Measurements from ENCODE around the gene DNMT1. TPM values are rescaled to one million over a fixed set of nuclear protein-coding genes. Genes with fewer than 3 reads are reported as not detected.

DNMT1 gene
- total RNA-seq, 6 donors from 2014 or later: 54.0 to 166 (median 63.9) TPM

DNA sequence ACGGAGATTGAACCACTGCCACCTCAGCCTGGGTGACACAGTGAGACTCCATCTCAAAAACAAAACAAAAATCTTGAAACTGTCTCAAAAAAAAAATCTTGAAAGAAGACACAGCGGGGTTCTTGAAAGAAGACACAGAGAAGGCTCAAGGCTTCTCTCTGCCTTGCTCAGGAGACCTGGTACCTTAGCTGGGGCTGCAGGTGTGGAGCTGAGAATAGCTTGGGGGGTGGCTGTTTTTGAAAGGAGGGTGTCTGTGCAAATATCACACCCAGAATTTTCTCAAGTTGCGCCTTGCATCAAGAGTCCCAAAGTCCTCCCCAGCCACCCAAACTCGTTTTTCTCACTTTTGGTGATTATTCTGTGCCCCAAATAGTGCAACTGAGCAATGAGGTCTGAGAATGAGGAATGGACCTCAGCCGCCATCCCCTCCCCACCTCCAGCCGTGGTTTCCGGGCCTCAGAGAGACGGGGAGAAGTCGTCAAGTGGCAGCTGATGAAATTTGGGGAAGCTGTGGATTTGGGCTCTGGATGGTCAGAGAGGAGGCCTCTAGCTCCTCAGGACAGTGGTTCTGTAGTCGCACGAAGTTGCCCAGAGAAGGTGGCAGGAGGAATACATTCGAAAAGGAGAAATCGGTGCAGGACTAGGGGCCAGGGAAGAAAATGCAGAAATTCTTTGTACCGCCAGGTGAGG lies 27.6 kb upstream of the DNMT1 start:
- WGBS, 2 donors: 66 to 73% methylated on average over 14 of the region's 14 CpGs
- no peak for ATAC-seq (ENCODE audit: low FRiP score in 2 of 2)

DNA sequence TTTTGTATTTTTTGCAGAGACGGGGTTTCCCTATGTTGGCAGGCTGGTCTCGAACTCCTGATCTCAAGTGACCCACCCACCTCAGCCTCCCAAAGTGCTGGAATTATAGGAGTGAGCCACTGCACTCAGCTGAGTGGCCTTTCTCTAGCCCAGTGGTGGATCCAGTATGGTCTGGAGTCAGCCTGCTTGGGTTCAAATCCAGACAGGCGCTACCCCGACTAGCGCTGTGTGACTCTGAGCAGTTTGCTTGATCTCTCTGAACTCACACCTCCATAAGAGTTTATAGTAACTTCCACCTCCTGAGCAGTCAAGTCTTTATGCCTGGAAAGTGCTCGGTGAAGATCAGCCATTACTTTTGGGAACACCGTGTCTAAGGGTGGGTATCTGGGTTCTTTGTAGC lies 25.9 kb upstream of the DNMT1 start:
- Histone ChIP-seq H3K27ac (no peak overlapping the region), H3K27me3 (no peaks in the 10 kb centered on the region), H3K36me3 (peaks cover 6 to 16% (median 13%) of the 10 kb centered on the region in 4 donors), H3K9me3 (no peaks in the 10 kb centered on the region), H3K4me1 (peaks cover 0 to 12% (median 0%) of the 10 kb centered on the region in 4 donors), H3K4me3 (no peak overlapping the region)
- TF ChIP-seq, protein P1, sequence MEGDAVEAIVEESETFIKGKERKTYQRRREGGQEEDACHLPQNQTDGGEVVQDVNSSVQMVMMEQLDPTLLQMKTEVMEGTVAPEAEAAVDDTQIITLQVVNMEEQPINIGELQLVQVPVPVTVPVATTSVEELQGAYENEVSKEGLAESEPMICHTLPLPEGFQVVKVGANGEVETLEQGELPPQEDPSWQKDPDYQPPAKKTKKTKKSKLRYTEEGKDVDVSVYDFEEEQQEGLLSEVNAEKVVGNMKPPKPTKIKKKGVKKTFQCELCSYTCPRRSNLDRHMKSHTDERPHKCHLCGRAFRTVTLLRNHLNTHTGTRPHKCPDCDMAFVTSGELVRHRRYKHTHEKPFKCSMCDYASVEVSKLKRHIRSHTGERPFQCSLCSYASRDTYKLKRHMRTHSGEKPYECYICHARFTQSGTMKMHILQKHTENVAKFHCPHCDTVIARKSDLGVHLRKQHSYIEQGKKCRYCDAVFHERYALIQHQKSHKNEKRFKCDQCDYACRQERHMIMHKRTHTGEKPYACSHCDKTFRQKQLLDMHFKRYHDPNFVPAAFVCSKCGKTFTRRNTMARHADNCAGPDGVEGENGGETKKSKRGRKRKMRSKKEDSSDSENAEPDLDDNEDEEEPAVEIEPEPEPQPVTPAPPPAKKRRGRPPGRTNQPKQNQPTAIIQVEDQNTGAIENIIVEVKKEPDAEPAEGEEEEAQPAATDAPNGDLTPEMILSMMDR (IDR thresholded peaks at IDR 0.05): no peak
- no peak for TF ChIP-seq EP300 (IDR thresholded peaks at IDR 0.05)
- WGBS, 2 donors: 81 to 82% methylated on average over 4 to 7 of the region's 7 CpGs
- DNase-seq (no peak), ATAC-seq (ENCODE audit: low FRiP score in 2 of 2) (no peak)

More for the DNA sequence above, 27.6 kb upstream of the DNMT1 start:
- Histone ChIP-seq H3K9me3 (no peaks in the 10 kb centered on the region), H3K27ac (no peak overlapping the region), H3K27me3 (no peaks in the 10 kb centered on the region), H3K4me1 (peaks cover 0 to 19% (median 0%) of the 10 kb centered on the region in 4 donors), H3K36me3 (peaks cover 6 to 16% (median 13%) of the 10 kb centered on the region in 4 donors), H3K4me3 (no peak overlapping the region)
- TF ChIP-seq POLR2A (IDR thresholded peaks at IDR 0.05): no peak
- TF ChIP-seq EP300 (IDR thresholded peaks at IDR 0.05): no peak
- TF ChIP-seq POLR2AphosphoS5 (IDR thresholded peaks at IDR 0.05): no peak
- TF ChIP-seq, protein P1 (IDR thresholded peaks at IDR 0.05): no peak
- no peak for DNase-seq

DNA sequence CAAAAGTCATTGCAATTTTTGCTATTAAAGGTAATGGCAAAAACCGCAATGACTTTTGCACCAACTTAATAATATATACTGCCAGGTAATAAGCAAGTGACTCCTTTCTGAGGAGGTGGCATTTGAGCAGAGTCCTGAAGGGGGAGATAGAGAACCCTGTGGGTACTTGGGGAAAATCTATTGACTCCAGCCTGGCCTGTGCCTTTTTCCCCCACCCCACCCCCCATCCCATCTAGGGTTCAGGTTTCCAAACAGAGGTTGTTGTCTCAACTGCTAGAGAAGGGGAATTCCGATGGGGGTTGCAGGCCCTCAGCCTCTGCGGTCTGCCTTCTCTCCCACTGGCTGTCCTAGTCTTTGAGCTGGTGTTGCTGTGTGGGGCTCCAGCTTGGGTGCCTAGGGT lies 24.9 kb upstream of the DNMT1 start:
- 32 to 34% methylated on average over 2 to 3 of the region's 3 CpGs for WGBS, 2 donors
- Histone ChIP-seq H3K27ac (no peak overlapping the region), H3K4me3 (no peak overlapping the region), H3K4me1 (peaks cover 0 to 12% (median 0%) of the 10 kb centered on the region in 4 donors), H3K27me3 (no peaks in the 10 kb centered on the region), H3K9me3 (no peaks in the 10 kb centered on the region), H3K36me3 (peaks cover 6 to 14% (median 13%) of the 10 kb centered on the region in 4 donors)
- ATAC-seq (ENCODE audit: low FRiP score in 2 of 2) (peak in 1 of 2 donors; percentile 39), DNase-seq (no peak)
- TF ChIP-seq, protein P1 (IDR thresholded peaks at IDR 0.05): peak in 3 of 6 experiments; percentile 15 to 35 (median 33)
- TF ChIP-seq POLR2A (IDR thresholded peaks at IDR 0.05): no peak

DNA sequence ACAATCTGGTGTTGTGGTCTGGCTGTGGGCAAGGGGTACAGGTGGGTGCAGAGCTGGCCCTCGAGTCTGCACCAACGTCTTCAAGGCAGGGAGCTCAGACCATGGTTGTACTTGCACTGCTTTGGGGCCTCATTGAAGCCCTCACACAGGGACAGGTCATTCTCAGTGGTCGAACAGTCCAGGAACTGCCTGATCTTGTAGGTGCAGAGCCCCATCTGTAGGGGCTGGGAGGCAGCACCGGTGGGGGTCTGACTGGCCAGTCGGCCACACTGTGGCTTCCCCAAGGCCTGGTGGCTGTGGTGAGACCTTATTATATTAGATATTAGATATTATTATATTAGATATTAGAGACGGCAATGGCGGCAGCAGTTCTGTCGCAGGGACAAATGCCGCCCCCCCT lies 22.3 kb upstream of the DNMT1 start:
- no peak for ATAC-seq (ENCODE audit: low FRiP score in 2 of 2)
- WGBS, 2 donors: 91 to 92% methylated on average over 9 of the region's 9 CpGs
- H3K36me3 ChIP-seq: no peaks in the 10 kb centered on the region
- no peak for DNase-seq
- H3K4me1 ChIP-seq: peaks cover 0 to 12% (median 0%) of the 10 kb centered on the region in 4 donors
- no peak overlapping the region for H3K27ac ChIP-seq
- no peaks in the 10 kb centered on the region for H3K9me3 ChIP-seq
- no peaks in the 10 kb centered on the region for H3K27me3 ChIP-seq
- no peak overlapping the region for H3K4me3 ChIP-seq
- TF ChIP-seq POLR2A (IDR thresholded peaks at IDR 0.05): no peak
- TF ChIP-seq, protein P1 (IDR thresholded peaks at IDR 0.05): no peak
- no peak for TF ChIP-seq POLR2AphosphoS5 (IDR thresholded peaks at IDR 0.05)
- TF ChIP-seq EP300 (IDR thresholded peaks at IDR 0.05): no peak

DNA sequence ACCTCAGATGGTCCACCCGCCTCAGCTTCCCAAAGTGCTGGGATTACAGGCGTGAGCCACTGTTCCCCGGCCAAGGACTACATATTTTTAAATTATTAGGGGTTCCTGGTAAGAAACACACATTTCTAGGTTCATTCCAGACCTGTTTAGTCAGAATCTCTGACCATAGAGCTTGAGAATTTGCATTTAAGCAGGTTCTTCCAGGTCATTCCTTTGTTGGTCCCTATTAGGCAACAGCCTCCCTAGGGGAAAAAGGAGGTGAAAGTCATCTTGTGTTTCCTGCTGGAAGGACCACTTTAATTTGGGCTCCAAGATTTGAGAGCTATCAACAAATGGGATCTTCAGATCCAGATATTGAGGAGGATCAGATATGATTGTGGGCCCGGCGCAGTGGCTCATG lies 20.0 kb upstream of the DNMT1 start:
- Histone ChIP-seq H3K4me3 (no peak overlapping the region), H3K27ac (no peak overlapping the region), H3K36me3 (no peaks in the 10 kb centered on the region), H3K9me3 (no peaks in the 10 kb centered on the region), H3K4me1 (peaks cover 0 to 6% (median 0%) of the 10 kb centered on the region in 4 donors), H3K27me3 (no peaks in the 10 kb centered on the region)
- DNase-seq (no peak), ATAC-seq (ENCODE audit: low FRiP score in 2 of 2) (no peak)
- 95 to 97% methylated on average over 5 of the region's 5 CpGs for WGBS, 2 donors
- TF ChIP-seq POLR2A (IDR thresholded peaks at IDR 0.05) (no peak), POLR2AphosphoS5 (IDR thresholded peaks at IDR 0.05) (no peak), EP300 (IDR thresholded peaks at IDR 0.05) (no peak)
- TF ChIP-seq, protein P1 (IDR thresholded peaks at IDR 0.05): no peak

Measured in upper lobe of left lung (tissue), 6 donors.